ENCODE data around the gene ZNF134. TPM values are rescaled to one million over a fixed set of nuclear protein-coding genes. Genes with fewer than 3 reads are reported as not detected.

Gene ZNF134
- total and polyA plus RNA-seq, 2 donors: 9.0 to 18.8 TPM

- 85% methylated on average over 4 of the region's 4 CpGs for WGBS
- Histone ChIP-seq H3K4me3 (ENCODE audit: low read length in 2 of 2) (no peak overlapping the region), H3K4me1 (ENCODE audit: control insufficient read depth in 2 of 2, insufficient read depth in 2 of 2, low read length in 2 of 2) (no peaks in the 10 kb centered on the region), H3K27me3 (ENCODE audit: control insufficient read depth in 2 of 2, insufficient read depth in 1 of 2, low read length in 1 of 2) (no peaks in the 10 kb centered on the region), H3K9me3 (ENCODE audit: control insufficient read depth in 2 of 2, insufficient read depth in 1 of 2, low read length in 1 of 2) (no peaks in the 10 kb centered on the region), H3K36me3 (ENCODE audit: control insufficient read depth in 2 of 2, insufficient read depth in 2 of 2, low read length in 1 of 2) (no peaks in the 10 kb centered on the region), H3K27ac (ENCODE audit: low read depth in 1 of 2, low read length in 1 of 2) (no peak overlapping the region)
- no peak for DNase-seq (ENCODE audit: low read depth in 6 of 9, low spot score in 9 of 9)
These were observed 58.4 kb downstream of the ZNF134 start for GRCh38 chr19:57672466-57672865.

Other genes starting within 250 kb of the ZNF134 start
- 14.7 TPM for gene ZNF548, start 224.4 kb upstream of the ZNF134 start, total RNA-seq
- 26.4 TPM for gene ZNF548, start 224.4 kb upstream of the ZNF134 start, polyA plus RNA-seq
- gene ZNF17, start 203.1 kb upstream of the ZNF134 start, total RNA-seq: 10.4 TPM
- gene ZNF17, start 203.1 kb upstream of the ZNF134 start, polyA plus RNA-seq: 5.3 TPM
- gene ZNF749, start 178.9 kb upstream of the ZNF134 start, total RNA-seq: 11.2 TPM
- 8.5 TPM for gene ZNF749, start 178.9 kb upstream of the ZNF134 start, polyA plus RNA-seq
- 0.42 TPM for gene VN1R1, start 157.1 kb upstream of the ZNF134 start, total RNA-seq
- gene VN1R1, start 157.1 kb upstream of the ZNF134 start, polyA plus RNA-seq: 0.48 TPM
- 17.0 TPM for gene ZNF772, start 136.7 kb upstream of the ZNF134 start, total RNA-seq
- gene ZNF772, start 136.7 kb upstream of the ZNF134 start, polyA plus RNA-seq: 3.6 TPM
- 10.7 TPM for gene ZNF419, start 126.5 kb upstream of the ZNF134 start, total RNA-seq
- gene ZNF419, start 126.5 kb upstream of the ZNF134 start, polyA plus RNA-seq: 12.2 TPM
- 9.6 TPM for gene ZNF773, start 114.3 kb upstream of the ZNF134 start, total RNA-seq
- gene ZNF773, start 114.3 kb upstream of the ZNF134 start, polyA plus RNA-seq: 7.0 TPM
- gene ZNF549, start 86.9 kb upstream of the ZNF134 start, total RNA-seq: 7.0 TPM
- 6.3 TPM for gene ZNF549, start 86.9 kb upstream of the ZNF134 start, polyA plus RNA-seq
- 11.8 TPM for gene ZNF550, start 54.4 kb upstream of the ZNF134 start, total RNA-seq
- gene ZNF550, start 54.4 kb upstream of the ZNF134 start, polyA plus RNA-seq: 8.0 TPM
- 7.1 TPM for gene ZNF416, start 35.3 kb upstream of the ZNF134 start, total RNA-seq
- gene ZNF416, start 35.3 kb upstream of the ZNF134 start, polyA plus RNA-seq: 4.4 TPM
- gene ZIK1, start 30.1 kb upstream of the ZNF134 start, total RNA-seq: 12.2 TPM
- 6.0 TPM for gene ZIK1, start 30.1 kb upstream of the ZNF134 start, polyA plus RNA-seq
- gene ZNF530, start 14.4 kb upstream of the ZNF134 start, total RNA-seq: 6.2 TPM
- 3.9 TPM for gene ZNF530, start 14.4 kb upstream of the ZNF134 start, polyA plus RNA-seq
- 18.2 TPM for gene ZNF211, start 18.9 kb downstream of the ZNF134 start, total RNA-seq
- 24.6 TPM for gene ZNF211, start 18.9 kb downstream of the ZNF134 start, polyA plus RNA-seq
- gene ZSCAN4, start 54.7 kb downstream of the ZNF134 start, total RNA-seq: 0.05 TPM
- 0.96 TPM for gene ZSCAN4, start 54.7 kb downstream of the ZNF134 start, polyA plus RNA-seq
- gene ZNF551, start 67.7 kb downstream of the ZNF134 start, total RNA-seq: 11.1 TPM
- gene ZNF551, start 67.7 kb downstream of the ZNF134 start, polyA plus RNA-seq: 3.4 TPM
- 10.5 TPM for gene ZNF154, start 95.0 kb downstream of the ZNF134 start, total RNA-seq
- 10.8 TPM for gene ZNF154, start 95.0 kb downstream of the ZNF134 start, polyA plus RNA-seq
- 21.9 TPM for gene ZNF671, start 113.4 kb downstream of the ZNF134 start, total RNA-seq
- 19.8 TPM for gene ZNF671, start 113.4 kb downstream of the ZNF134 start, polyA plus RNA-seq
- gene ZNF776, start 132.6 kb downstream of the ZNF134 start, total RNA-seq: 25.1 TPM
- gene ZNF776, start 132.6 kb downstream of the ZNF134 start, polyA plus RNA-seq: 13.8 TPM
- 26.9 TPM for gene ZNF586, start 155.4 kb downstream of the ZNF134 start, total RNA-seq
- 15.2 TPM for gene ZNF586, start 155.4 kb downstream of the ZNF134 start, polyA plus RNA-seq
- gene ZNF552, start 200.7 kb downstream of the ZNF134 start, total RNA-seq: 7.3 TPM
- 7.8 TPM for gene ZNF552, start 200.7 kb downstream of the ZNF134 start, polyA plus RNA-seq
- 12.4 TPM for gene ZNF587B, start 216.1 kb downstream of the ZNF134 start, total RNA-seq
- 9.1 TPM for gene ZNF587B, start 216.1 kb downstream of the ZNF134 start, polyA plus RNA-seq
- gene ZNF587, start 235.6 kb downstream of the ZNF134 start, total RNA-seq: 16.6 TPM
- gene ZNF587, start 235.6 kb downstream of the ZNF134 start, polyA plus RNA-seq: 25.4 TPM